ENCODE measurements around the gene MYL12B.

DNA sequence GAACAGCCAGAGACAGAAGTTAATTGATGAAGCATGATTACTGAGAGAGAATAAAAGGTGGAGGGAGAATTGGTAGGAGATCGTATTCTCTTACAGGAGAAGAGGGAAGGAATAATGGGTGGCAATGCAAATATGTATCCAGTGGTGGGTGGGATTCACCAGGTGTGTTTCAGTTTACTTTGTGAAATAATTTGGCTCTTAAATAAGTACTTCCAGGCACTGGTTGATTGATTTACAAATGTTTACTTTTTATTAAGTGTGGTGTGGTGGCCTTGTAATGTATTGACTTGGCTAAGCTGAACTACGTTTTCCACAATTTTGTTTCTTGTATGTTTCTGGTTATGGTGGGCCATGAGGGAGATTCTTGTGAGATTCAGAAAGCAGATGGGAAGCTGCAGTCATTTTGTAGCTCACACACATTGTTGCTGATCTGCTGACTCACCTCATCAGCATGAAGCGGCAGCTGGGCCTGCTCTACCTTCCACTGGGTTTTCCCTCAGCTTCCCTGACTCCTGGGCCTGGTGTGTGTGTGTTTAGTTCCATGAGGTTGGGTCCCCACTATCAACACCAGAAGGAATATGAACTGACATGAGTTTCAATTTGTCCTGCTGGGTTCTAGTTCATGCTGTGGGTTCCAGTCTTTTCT is 32.6 kb downstream of the MYL12B start:
- TF ChIP-seq POLR2A (IDR thresholded peaks at IDR 0.05) = no peak
- TF ChIP-seq, protein P1, sequence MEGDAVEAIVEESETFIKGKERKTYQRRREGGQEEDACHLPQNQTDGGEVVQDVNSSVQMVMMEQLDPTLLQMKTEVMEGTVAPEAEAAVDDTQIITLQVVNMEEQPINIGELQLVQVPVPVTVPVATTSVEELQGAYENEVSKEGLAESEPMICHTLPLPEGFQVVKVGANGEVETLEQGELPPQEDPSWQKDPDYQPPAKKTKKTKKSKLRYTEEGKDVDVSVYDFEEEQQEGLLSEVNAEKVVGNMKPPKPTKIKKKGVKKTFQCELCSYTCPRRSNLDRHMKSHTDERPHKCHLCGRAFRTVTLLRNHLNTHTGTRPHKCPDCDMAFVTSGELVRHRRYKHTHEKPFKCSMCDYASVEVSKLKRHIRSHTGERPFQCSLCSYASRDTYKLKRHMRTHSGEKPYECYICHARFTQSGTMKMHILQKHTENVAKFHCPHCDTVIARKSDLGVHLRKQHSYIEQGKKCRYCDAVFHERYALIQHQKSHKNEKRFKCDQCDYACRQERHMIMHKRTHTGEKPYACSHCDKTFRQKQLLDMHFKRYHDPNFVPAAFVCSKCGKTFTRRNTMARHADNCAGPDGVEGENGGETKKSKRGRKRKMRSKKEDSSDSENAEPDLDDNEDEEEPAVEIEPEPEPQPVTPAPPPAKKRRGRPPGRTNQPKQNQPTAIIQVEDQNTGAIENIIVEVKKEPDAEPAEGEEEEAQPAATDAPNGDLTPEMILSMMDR (IDR thresholded peaks at IDR 0.05) = no peak
- TF ChIP-seq POLR2AphosphoS5 (IDR thresholded peaks at IDR 0.05) = no peak
